NCI-H146 treated with DMSO at 0.1 percent for 48 hours (cell line): ENCODE data around the gene KLHL25.

Experiments
- DNase-seq: peaks from one replicate; lab custom pipeline; 2025; ENCODE audit not compliant: unreplicated experiment; lab: John Stamatoyannopoulos, UW

KLHL25 gene

DNA sequence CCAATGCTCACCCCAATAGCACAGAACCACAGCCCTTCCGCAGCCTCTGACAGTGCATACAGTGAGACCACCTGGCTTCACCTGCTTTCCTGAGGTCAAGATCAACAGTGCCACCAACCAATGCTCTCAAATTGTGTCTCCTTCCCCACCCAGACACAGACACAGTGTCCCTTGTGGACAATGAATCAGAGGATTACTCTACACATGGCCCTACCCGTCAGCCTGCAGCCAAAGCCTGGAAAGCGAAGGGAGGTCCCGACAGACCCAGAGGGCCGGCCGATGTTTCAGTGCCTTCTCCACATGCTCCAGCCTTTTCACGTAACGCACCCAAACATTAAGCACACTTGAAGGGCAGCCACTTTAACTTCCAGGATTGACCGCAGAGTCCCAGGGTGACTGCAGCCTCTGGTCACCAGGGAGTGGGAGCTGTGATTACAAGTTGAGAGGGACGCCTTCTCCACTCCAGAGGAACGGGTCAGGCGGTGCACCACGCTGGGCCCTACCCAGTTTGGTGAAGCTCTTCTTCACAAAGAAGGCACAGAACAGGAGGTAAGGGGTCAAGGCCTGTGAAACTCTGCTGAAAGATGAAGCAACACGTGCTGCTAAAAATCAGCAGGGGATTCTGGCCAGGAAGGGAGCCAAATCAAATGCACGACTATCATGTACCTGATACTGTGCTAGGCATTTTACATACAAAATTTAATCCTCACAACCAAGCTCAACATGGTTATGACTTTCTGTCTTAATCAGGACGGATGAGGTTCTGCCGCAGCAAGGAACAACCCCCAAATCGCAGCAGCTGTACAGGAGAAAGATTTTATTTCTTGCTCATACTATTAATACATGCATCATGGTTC is 17.2 kb downstream of the KLHL25 start:
- no peak for DNase-seq

GRCh38 chr15:85773970-85774369 is 20.8 kb downstream of the KLHL25 start:
- DNase-seq: no peak

DNA sequence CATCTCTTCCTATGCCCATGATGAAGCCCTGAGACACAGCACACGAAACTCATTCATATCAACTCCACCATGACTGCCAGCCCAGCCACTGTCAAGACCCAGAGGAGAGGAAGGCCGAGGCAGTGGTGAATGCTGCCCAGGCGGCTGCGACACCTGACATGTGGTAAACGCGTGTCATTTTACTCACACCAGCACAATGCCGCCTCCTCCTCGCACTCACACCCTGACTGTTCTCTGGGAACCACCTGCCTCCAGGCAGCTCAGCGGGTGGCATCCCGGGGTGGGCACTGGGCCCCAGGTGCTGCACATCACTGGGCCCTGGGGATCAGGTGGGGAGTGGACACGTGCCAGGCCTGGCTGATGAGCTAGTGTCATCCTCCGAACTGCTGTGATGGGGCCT is 21.5 kb downstream of the KLHL25 start:
- no peak for DNase-seq

GRCh38 chr15:85772668-85773067 is 22.1 kb downstream of the KLHL25 start:
- DNase-seq: no peak

DNA sequence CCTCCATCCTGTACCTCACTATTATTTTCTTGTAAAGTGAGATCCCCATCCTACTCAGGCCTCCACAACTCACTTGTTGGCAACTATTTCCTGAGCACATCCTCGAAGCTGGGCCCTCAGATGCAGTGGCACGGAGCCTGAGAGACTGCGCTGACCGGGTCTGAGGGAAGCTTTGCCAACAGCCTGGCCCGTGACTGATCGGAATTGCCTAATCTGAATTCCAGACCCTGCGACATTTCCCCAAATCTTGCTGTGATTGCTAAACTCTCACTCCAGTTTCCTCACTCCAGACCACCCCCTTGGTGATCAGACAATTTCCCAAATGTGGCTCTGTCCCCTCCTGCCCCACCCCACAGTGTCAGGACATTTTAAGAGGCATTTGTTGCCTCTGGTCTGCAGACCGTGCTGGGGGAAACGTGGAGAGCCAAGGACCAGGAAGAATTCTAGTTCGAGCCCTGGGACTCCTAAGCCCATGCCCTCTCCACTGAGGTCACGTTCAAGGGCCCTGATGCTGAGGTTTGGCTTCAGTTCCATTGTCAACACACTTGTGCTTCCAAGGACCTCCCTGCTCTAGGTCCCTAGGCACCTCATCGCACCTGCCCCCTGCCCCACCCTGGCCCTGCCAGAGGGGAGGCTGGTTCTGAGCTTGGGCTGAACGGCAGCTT is 22.8 kb downstream of the KLHL25 start:
- DNase-seq: no peak

DNA sequence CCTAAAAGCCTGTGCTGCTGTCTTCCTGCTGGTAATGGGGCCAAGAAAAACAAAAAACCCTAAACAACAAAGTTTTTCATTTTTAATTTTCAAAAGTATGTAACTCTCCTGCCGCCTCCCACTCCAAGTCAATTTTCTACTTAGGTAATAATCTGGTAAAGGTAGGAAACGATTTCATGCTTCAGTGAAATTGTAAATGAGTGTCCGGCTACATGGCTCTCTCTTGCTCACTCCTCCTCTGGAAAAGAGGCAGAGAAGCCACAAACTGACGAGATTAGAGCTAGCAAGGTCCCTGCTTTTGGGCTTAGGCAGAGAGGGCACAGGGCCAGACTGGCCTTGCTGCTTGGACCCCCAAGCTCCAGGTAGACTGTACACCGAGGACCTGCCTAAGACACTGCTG is 23.5 kb downstream of the KLHL25 start:
- DNase-seq: no peak

DNA sequence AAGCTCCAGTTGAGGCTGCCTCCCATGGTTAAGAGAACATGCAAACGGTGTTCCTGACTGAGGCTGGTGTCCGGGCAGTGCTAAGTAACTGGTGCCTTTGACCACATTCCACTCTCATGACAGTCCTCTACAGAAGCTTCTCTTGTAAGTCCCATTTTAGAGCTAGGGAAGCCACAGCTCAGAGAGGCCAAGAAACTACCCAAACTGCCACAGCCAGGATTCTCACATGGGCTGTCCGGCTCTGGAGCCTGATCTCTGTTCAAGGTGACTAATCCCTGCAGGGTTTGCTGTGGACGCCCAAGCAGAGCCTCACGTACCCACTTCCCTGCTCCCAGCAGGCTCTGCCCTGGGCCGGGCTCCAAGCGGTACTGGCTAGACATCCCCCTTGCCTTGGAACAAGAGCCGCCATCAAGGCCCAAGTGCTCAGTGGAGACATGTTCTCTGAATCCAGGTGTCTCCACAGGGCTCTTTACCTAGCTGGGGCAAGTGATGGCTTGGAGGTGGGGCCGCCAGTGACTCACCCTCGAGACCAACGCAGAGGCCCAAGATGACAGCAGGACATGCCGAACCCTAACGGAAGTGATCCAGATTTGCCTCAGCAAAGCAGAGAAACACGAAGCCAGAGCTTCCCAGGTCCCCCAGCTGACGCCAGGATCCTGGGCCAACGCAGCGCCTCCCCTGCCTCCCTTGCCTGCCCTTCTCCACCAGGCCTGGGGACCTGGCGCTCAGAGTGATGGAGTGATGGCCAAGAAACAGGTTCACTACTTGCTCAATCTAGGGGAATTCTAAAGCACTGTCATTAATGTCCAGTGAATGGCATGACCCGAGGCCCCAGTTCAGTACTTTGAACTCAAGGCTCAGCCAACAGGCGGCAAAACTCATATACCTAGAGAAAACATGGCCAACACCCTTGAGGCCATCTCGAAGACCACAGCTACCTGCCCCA is 24.4 kb downstream of the KLHL25 start:
- DNase-seq: no peak

DNA sequence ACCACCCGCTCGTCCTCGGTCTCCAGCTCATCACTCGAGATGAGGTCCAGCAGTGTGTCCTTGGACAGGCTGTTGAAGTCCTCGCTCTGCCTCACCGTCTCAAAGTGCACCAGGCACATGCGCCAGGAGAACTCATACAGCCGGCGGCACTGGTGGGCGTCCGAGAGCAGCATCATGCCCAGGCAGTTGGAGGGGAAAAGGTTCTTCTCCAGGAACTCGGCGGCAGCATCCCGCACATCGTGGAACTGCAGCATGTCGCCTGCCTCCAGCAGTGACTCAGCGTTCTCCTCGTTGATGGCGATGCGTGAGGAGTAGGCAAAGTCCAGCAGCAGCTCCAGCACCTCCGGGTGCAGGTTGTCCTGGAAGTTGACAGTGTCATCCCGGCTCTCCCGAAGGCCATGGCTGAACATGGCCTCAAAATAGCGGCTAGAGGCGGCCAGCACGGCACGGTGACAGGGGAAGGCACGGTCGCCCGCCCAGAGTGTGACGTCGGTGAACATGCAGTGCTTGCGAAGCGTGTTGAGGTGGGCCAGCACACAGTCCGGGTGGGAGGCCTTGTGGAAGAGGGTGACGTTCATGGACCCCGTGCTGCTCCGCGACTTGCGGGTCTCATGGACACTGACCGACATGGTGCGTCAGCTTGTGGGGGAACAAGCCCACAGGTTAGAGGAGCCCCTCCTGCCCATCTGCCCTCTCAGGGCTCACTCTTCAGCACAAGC is 25.4 kb downstream of the KLHL25 start:
- DNase-seq: no peak

DNA sequence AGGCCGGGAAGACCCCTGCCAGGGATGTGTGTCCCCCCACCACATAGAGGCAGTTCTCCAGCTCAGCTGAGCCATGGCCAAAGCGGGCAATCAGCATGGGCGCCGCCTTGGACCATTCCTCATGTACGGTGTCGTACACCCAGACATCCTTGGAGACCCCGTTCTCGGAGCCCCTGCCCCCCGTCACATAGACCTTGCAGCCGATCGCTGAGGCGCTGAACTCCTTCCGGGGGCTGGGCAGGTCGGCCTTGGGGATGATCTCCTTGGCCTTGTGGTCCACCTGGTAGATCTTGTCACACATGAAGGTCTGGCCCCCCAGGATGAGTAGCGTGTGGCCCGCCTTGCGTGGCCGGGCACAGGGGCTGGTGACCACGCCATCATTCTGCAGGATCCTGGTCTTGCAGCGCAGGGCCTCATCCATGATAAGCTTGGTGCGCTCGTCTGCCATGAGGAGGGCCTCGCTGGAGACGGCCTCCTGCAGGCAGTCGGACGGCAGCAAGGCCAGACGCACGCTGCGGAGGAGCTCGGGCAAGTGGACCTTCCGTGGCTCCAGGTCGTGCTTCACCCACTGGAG is 26.0 kb downstream of the KLHL25 start:
- DNase-seq: no peak

GRCh38 chr15:85767785-85768529 is 26.8 kb downstream of the KLHL25 start:
- DNase-seq: no peak

DNA sequence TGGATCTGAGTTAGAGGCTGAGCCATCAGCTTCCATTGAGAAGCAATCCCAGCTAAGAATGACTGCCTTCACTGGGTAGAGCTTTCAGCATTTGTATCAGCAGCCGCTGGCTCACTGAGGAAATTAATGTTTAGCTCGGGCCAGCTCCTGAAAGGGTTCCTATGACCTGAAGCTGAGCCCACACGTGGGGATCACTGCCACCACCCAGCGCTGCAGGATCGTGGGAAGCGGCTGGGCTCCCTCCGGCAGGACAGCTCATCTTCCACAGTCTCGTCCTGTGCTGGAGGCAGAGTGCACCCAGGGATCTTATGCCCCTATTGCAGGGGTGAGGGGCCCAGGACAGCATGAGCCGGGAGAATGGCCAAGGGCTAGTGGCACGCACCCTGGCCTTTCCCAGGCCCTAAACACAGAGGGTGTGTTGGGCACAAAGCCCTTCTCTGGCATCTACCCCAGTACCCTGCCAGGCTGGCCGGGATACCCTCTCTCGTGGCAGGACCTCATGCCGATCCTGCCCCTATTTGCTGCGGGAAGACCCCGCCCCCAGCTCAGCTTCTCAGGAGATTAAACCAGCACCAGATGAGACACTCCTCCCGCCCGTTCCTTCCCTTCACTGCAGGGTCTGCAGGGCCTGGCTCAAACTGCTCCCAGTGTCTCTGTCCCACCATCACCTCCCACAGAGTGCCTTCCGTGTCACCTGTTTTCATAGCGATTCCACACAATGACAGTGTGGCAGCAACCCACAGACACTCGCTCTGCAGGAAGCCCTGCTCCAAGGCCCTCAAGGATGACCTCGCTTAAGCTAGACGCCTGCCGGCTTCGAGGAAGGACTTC is 28.5 kb downstream of the KLHL25 start:
- DNase-seq: no peak

GRCh38 chr15:85764649-85765277 is 30.0 kb downstream of the KLHL25 start:
- no peak for DNase-seq

DNA sequence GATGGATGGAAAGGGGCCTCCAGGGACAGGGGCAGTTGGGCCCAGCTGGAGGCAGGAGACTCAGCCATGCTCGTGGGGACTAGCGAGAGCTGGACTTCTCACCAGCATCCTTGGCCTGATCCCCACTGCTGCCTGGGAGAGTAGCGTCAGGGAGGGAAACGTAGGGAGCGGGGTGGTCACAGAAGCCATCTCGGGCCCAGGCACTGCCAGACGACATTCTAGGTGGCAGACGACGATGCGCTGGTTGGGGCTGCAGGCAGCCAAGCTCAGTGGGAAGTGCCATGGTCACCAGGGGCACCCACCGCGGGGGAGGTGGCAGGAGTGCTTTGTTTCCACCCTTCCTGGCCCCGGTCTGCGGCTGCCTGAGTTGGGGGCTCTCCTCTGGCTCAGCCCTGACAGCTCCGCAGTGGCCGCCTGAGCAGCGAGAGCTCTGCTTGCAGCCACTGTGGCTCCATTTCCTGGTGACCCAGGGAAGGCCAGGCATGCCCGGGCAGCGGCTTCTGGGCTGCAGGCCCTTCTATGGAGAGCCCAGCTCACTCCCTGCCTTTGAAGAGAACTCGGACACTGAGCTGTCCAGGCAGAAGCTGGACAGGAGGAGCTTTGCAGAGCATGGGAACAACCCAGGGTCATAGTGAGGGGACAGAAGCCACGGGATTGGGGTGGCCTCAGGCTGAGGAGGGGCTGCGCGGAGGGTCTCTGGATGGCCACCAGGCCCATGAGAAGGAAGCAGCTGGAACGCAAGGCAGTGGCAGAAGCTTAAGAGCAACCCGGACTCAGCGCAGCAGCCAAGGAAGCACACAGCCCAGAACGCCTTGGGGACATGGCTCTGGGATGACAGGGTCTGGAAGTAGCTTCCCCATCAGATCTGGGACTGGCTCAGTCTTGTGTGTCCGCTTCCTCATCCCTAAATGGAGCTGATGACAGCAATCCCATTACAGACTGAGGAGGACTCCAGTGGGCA is 30.8 kb downstream of the KLHL25 start:
- DNase-seq: no peak

DNA sequence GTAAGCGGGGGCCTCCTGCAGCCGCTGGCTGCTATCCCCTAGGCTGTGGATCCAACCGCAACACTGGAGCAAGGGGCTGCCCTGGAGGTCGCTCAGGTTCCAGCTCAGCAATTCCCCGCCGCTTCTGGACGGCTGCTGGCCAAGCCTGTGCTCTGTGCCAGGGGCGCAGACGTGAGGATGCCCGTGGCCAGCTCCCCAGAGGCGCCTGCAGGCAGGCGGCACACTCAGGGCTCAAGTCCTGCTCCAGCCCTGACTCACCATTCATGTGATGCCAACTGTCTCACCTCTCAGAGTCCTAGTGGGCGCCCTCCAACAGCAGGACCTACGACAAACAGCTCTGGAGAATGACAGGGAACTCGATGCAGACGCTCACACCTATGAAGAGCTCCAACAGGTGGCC is 31.6 kb downstream of the KLHL25 start:
- DNase-seq: no peak

GRCh38 chr15:85762756-85763127 is 32.0 kb downstream of the KLHL25 start:
- DNase-seq: no peak

DNA sequence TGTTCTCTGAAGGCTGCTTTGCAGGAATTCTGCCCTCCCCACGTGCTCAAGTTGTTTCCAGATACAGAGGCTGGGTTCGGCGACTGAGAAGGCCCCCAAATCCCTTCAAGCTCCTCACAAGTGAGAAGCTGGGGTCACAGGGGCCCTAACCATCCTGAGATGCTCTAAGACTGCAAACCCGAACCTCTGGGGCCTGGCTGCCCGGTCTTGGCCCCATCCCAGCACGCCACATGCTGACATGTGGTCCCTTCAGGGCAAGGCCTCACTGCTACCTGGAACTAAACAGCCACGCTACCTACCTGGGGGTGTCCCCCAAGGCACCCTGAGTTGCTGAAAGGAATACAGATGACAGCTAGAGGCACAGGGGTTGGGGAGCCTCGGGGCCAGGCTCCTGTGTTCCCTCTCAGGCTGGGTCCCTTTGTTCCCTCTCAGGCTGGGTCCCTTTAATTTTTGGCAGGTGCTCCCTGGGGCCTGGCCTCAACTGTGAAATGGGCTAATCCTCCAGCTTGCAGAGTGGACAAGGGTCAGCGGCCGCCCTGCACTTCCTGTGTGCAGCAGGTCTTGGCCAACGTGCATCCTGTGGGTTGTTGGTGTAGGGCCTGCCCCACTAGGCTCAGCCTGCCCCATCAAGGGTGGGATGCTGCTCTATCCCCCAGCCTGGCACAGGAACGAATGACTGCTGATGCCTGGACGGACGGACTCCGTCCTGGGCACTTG is 32.5 kb downstream of the KLHL25 start:
- DNase-seq: no peak

DNA sequence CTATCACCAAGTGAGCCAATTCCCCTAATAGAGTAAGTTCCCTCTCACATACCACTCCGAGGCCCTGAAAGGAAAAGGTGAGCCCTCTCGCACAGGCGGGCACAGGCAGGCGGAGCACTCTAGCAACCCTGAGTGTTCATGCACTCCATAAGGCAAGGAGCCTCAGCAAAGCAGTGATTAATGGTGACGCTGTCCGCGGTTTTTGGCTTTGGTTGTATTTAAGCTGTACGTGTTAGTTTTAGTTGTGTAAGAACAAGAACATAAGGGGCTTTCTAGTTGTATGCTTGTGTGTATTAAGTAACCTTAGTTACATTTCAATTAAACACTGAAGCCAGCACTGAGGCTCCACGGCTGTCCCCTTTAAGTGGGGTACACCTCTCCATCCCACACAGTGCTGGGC is 33.1 kb downstream of the KLHL25 start:
- no peak for DNase-seq
